Measurements from ENCODE around the gene EFL1. TPM values are rescaled to one million over a fixed set of nuclear protein-coding genes. Genes with fewer than 3 reads are reported as not detected.

Gene EFL1
- total RNA-seq, 4 donors from 2014 or later, result 35.0 to 57.9 (median 46.5) TPM

- H3K27me3 ChIP-seq, result no peaks in the 10 kb centered on the region
- in situ Hi-C loops (cut with MboI; ENCODE audit: low pct_ligation_motif_present in 1 of 4, low pct_unique_long_range_greater_than_20kb in 1 of 4, low sequenced_read_pairs in 3 of 4), result no loop called here
- no peak for DNase-seq
- WGBS, 2 donors (ENCODE audit: low coverage in 1 of 2), result 85 to 94% methylated on average over 3 to 5 of the region's 5 CpGs
- TF ChIP-seq POLR2A (IDR thresholded peaks at IDR 0.05) (no peak), POLR2AphosphoS5 (IDR thresholded peaks at IDR 0.05) (no peak), EP300 (IDR thresholded peaks at IDR 0.05; ENCODE audit: low read depth) (no peak), CTCF (IDR thresholded peaks at IDR 0.05) (no peak)
- no peaks in the 10 kb centered on the region for H3K9me3 ChIP-seq
- intact Hi-C loops (cut with DNase I; ENCODE audit: low total_unique reads), result no loop called here
- H3K36me3 ChIP-seq, result no peaks in the 10 kb centered on the region
- no peak overlapping the region for H3K27ac ChIP-seq
- no peak overlapping the region for H3K4me3 ChIP-seq
- no peaks in the 10 kb centered on the region for H3K4me1 ChIP-seq
These were observed 169.2 kb downstream of the EFL1 start for GRCh38 chr15:82093325-82093724.

- Histone ChIP-seq H3K4me3 (no peak overlapping the region), H3K27me3 (no peaks in the 10 kb centered on the region), H3K27ac (no peak overlapping the region), H3K4me1 (no peaks in the 10 kb centered on the region), H3K36me3 (no peaks in the 10 kb centered on the region), H3K9me3 (no peaks in the 10 kb centered on the region)
- DNase-seq, result no peak
- in situ Hi-C loops (cut with MboI; ENCODE audit: low pct_ligation_motif_present in 1 of 4, low pct_unique_long_range_greater_than_20kb in 1 of 4, low sequenced_read_pairs in 3 of 4) (no loop called here), intact Hi-C loops (cut with DNase I; ENCODE audit: low total_unique reads) (no loop called here)
- no peak for TF ChIP-seq POLR2AphosphoS5 (IDR thresholded peaks at IDR 0.05)
- TF ChIP-seq POLR2A (IDR thresholded peaks at IDR 0.05), result no peak
- TF ChIP-seq EP300 (IDR thresholded peaks at IDR 0.05; ENCODE audit: low read depth), result no peak
- no peak for TF ChIP-seq CTCF (IDR thresholded peaks at IDR 0.05)
- WGBS, 2 donors (ENCODE audit: low coverage in 1 of 2), result 75 to 78% methylated on average over 2 to 3 of the region's 3 CpGs
These were observed 170.8 kb downstream of the EFL1 start for GRCh38 chr15:82091636-82092140.

GRCh38 chr15:82086243-82086995 is 176.1 kb downstream of the EFL1 start:
- in situ Hi-C loops (cut with MboI; ENCODE audit: low pct_ligation_motif_present in 1 of 4, low pct_unique_long_range_greater_than_20kb in 1 of 4, low sequenced_read_pairs in 3 of 4), result no loop called here
- WGBS, 2 donors (ENCODE audit: low coverage in 1 of 2), result 81 to 92% methylated on average over 4 to 16 of the region's 16 CpGs

More at GRCh38 chr15:82086243-82086995, 176.1 kb downstream of the EFL1 start:
- DNase-seq, result no peak
- H3K4me3 ChIP-seq, result no peak overlapping the region
- H3K27ac ChIP-seq, result no peak overlapping the region
- H3K27me3 ChIP-seq, result no peaks in the 10 kb centered on the region
- TF ChIP-seq CTCF (IDR thresholded peaks at IDR 0.05) (no peak), EP300 (IDR thresholded peaks at IDR 0.05; ENCODE audit: low read depth) (no peak), POLR2A (IDR thresholded peaks at IDR 0.05) (no peak), POLR2AphosphoS5 (IDR thresholded peaks at IDR 0.05) (no peak)
- no peaks in the 10 kb centered on the region for H3K9me3 ChIP-seq
- intact Hi-C loops (cut with DNase I; ENCODE audit: low total_unique reads), result no loop called here
- no peaks in the 10 kb centered on the region for H3K36me3 ChIP-seq
- H3K4me1 ChIP-seq, result no peaks in the 10 kb centered on the region
